Measurements from ENCODE around the gene MRPL4.
"Not testable (repeated sequence)": the region's sequence is repeated elsewhere in the genome, so short reads cannot be mapped to it uniquely, and the experiment has no call there.

The MRPL4 gene

DNA sequence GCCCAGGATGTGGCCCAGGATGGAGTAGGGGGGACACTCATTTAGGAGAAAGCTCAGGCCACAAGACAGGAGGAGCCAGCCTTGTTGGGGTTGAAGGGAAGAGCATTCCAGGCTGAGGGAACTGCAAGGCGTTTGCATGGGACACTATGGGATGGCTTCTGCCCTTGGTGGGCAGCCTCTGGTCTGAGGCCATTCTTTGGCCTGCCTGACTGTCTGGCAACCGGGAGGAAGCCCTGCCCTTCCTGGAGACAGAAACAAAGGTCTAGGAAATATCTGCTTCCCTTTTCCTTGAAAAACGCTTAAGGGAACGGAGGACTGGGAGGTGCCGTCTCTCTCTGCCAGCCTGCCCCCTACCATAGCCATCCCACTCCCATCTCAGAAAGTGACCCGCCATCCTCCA lies 16.1 kb downstream of the MRPL4 start:
- DNase-seq: no peak

DNA sequence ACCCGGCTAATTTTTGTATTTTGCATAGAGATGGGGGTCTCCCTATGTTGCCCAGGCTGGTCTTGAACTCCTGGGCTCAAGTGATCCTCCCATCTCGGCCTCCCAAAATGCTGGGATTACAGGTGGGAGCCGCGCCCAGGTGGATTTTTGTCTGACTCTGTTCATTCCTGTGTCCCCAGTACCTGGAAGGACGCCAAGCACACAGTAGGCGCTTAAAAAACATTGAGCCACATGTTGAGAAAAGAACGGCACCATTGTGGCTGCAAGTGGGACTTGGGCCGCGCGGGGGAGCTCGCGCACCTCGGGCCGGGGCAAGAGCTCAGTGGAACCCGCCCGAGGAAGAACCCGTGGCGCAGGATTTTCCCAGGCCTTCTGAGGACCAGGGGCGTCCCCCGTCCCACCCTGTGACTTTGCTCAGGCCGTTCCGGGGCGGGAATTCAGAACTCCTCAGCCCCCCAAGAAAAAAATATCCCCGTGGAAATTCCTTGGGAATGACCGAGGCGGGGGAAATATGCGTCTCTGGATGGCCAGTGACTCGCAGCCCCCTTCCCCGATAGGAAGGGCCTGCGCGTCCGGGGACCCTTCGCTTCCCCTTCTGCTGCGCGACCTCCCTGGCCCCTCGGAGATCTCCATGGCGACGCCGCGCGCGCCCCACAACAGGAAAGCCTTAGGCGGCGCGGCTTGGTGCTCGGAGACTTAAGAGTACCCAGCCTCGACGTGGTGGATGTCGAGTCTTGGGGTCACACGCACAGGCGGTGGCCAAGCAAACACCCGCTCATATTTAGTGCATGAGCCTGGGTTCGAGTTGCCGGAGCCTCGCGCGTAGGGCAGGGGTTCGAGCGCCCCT lies 17.5 kb downstream of the MRPL4 start:
- DNase-seq: peak; percentile 79

DNA sequence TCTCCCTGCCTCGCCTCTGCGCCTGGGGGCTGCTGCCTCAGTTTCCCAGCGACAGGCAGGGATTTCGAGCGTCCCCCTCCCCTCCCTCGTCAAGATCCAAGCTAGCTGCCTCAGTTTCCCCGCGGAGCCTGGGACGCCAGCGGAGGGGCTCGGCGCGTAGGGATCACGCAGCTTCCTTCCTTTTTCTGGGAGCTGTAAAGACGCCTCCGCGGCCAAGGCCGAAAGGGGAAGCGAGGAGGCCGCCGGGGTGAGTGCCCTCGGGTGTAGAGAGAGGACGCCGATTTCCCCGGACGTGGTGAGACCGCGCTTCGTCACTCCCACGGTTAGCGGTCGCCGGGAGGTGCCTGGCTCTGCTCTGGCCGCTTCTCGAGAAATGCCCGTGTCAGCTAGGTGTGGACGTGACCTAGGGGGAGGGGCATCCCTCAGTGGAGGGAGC lies 18.2 kb downstream of the MRPL4 start:
- no peak for DNase-seq

DNA sequence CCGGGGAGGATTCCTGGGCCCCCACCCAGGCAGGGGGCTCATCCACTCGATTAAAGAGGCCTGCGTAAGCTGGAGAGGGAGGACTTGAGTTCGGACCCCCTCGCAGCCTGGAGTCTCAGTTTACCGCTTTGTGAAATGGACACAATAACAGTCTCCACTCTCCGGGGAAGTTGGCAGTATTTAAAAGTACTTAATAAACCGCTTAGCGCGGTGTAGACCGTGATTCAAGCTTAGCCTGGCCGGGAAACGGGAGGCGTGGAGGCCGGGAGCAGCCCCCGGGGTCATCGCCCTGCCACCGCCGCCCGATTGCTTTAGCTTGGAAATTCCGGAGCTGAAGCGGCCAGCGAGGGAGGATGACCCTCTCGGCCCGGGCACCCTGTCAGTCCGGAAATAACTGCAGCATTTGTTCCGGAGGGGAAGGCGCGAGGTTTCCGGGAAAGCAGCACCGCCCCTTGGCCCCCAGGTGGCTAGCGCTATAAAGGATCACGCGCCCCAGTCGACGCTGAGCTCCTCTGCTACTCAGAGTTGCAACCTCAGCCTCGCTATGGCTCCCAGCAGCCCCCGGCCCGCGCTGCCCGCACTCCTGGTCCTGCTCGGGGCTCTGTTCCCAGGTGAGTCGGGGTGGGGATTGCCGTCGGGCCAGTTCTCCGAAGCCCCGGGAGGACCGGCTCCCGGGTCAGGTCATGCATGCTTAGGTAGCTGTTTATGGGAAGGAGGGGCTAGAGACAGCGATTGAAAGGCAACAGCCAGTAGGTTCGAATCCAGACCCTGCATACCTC lies 18.8 kb downstream of the MRPL4 start, which contains the start of gene ICAM1:
ICAM1 (plus strand) TSS at position 505 of the 779 bp plus-strand sequence; CDS start at position 545, 40 bp downstream.
- DNase-seq: peak; percentile 53

DNA sequence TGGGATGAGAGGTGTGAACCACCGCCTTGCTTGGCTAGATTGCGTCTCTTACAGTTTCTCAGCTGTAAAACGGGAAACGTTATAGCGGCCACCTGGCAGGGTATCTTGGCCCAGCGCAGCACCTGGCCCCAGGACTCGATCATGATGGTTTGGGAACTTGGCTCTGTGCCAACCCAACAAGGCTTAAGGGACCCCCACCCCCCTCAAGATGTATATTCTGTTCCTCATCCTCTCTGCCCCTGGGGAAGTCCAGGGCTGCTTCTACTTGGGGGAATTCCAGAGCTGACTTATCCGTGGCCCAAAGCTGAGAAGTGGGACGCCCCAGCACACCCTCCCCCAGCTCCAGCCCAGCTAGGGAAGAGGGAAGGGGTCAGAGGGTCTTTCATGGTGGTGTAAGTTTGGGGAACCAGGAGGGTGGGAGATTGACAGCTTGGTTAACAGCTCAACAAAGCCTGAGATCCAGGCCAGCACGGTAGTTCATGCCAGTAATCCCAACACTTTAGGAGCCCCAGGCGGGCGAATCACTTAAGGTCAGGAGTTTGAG lies 19.6 kb downstream of the MRPL4 start:
- no peak for DNase-seq

DNA sequence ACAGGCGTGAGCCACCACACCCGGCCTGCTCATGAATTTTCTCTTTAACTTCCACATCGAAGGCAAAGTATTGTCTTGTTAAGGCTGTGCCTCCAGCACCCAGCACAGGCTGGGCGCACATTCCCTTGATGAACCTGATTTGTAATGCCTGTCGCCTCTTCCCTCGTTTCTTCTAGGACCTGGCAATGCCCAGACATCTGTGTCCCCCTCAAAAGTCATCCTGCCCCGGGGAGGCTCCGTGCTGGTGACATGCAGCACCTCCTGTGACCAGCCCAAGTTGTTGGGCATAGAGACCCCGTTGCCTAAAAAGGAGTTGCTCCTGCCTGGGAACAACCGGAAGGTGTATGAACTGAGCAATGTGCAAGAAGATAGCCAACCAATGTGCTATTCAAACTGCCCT lies 22.6 kb downstream of the MRPL4 start:
- no peak for DNase-seq

DNA sequence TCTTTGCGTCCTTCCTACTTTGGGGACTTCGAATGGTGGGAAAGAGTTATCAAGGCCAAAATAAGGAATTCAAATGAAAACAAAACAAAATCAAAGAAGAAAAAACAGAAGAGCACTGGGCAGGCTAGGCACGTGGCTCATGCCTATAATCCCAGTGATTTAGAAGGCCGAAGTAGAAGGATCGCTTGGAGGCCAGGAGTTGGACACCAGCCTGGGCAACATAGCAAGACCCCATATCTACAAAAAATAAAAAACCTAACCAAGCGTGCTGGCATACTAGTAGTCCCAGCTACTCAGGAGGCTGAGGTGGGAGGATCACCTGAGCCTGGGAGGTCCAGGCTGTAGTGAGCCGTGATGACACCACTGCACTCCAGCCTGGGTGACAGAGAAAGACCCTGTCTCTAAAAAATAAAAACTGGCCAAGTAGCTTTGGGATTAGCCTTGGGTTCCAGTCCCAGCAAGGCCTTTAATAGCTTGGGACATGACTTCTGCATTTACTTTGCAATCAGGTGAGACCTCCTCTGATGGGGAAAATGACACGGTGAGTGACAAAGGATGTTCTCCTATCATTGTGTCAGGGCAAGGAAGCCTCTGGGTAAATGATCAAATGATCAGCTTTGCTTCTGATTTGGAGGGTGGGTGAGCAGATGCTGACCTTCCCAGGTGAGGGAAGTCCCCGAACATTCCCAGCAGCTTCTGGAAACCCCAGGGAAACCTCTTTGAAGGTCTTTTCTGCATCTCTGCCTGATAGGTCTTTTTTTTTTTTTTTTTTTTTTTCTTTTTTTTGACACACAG lies 26.0 kb downstream of the MRPL4 start:
- no peak for DNase-seq

DNA sequence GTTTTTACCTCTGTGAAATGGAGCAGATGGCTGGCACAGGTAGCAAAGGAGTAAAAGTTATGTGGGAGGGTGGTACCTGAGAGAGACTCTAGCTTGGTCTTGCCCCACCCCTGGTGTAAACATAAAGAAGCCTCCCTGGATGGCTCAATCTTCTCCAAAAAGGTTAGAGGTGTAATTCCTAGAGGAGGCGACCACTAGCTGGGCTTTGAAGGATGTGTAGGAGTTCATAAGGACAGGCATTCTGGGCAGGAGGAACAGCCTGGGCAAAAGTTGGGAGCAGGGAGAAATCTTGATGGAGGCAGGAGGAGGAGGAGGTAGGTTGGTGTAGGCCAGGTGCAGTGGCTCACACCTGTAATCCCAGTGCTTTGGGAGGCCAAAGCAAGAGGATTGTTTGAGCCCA lies 26.9 kb downstream of the MRPL4 start:
- DNase-seq: no peak

DNA sequence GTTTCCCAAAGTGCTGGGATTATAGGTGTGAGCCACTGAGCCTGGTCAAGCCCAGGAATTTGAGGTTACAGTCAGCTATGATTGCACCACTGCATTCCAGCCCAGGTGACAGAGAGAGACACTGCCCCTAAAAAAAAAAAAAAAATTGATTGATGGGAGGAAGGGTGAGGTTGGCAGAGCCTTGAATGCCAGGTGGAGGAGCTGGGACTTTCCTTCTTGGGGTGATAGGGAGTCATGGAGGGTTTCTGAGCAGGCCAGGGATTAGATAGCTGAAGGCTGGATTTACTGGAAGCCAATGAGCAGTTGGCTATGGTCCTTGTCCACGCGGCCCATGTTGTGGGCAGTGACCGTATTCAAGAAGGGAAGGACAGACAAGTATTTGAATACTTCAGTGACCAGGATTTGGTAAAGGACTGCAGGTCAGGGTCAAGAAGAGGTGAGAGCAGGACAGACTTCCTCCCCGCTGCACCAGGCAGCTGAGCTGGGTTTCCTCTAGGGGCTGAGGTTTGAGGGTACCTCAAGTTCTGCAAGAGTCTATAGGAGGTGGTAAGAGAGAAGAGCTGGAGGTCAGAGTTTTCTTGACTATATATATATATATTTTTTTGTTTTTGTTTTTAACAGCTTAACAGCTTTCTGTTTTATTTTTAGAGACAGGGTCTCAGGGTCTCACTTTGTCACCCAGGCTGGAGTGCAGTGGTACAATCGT lies 27.9 kb downstream of the MRPL4 start:
- DNase-seq: no peak

DNA sequence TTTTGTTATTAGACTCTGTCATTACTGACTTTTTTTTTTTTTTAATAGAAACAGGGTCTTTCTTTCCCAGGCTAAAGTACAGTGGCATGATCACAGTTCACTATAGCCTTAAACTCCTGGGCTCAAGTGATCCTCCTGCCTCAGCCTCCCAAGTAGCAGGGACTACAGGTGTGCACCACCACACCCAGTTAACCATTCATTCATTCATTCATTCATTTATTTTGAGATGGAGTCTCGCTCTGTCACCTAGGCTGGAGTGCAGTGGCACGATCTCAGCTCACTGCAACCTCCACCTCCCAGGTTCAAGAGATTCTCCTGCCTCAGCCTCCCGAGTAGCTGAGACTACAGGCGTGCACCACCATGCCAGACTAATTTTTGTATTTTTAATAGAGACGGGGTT lies 30.0 kb downstream of the MRPL4 start:
- DNase-seq: not testable (repeated sequence)

DNA sequence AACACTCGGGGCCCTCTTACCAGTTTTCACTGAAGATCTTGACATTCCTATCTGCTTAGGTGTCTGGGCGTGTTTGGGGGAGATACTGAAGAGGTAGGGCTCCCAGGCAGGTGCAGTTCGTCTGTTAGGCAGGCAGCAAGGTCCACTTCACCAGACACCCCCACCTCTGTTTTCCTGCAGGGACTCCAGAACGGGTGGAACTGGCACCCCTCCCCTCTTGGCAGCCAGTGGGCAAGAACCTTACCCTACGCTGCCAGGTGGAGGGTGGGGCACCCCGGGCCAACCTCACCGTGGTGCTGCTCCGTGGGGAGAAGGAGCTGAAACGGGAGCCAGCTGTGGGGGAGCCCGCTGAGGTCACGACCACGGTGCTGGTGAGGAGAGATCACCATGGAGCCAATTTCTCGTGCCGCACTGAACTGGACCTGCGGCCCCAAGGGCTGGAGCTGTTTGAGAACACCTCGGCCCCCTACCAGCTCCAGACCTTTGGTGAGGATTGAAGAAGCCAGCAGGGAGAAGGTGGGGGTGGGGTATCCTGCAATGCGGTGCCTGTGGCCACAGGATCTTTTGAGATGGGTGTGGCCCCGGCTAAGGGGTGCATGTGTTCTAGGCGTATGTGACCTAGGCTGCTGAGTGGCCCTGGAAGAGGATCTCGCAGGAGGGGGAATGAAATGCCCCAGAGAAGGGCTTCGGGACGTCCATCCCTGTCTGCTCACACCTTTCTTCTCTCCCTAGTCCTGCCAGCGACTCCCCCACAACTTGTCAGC lies 31.5 kb downstream of the MRPL4 start:
- no peak for DNase-seq

DNA sequence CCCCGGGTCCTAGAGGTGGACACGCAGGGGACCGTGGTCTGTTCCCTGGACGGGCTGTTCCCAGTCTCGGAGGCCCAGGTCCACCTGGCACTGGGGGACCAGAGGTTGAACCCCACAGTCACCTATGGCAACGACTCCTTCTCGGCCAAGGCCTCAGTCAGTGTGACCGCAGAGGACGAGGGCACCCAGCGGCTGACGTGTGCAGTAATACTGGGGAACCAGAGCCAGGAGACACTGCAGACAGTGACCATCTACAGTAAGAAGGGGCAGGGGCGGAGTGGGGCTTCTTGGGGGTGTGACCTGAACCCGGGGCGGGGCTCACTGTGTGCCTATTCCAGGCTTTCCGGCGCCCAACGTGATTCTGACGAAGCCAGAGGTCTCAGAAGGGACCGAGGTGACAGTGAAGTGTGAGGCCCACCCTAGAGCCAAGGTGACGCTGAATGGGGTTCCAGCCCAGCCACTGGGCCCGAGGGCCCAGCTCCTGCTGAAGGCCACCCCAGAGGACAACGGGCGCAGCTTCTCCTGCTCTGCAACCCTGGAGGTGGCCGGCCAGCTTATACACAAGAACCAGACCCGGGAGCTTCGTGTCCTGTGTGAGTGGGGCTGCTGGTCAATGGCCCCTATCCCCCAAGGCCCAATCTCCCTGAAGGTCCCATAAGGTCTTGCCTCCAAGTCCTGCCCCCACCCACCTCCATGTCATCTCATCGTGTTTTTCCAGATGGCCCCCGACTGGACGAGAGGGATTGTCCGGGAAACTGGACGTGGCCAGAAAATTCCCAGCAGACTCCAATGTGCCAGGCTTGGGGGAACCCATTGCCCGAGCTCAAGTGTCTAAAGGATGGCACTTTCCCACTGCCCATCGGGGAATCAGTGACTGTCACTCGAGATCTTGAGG lies 32.3 kb downstream of the MRPL4 start:
- DNase-seq: no peak

DNA sequence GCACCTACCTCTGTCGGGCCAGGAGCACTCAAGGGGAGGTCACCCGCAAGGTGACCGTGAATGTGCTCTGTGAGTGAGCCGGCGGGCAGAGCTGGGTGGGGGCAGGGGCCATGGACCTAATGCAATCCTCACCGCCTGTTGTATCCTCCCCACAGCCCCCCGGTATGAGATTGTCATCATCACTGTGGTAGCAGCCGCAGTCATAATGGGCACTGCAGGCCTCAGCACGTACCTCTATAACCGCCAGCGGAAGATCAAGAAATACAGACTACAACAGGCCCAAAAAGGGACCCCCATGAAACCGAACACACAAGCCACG lies 32.9 kb downstream of the MRPL4 start:
- no peak for DNase-seq

DNA sequence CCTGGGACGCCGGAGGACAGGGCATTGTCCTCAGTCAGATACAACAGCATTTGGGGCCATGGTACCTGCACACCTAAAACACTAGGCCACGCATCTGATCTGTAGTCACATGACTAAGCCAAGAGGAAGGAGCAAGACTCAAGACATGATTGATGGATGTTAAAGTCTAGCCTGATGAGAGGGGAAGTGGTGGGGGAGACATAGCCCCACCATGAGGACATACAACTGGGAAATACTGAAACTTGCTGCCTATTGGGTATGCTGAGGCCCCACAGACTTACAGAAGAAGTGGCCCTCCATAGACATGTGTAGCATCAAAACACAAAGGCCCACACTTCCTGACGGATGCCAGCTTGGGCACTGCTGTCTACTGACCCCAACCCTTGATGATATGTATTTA lies 33.4 kb downstream of the MRPL4 start:
- DNase-seq: no peak

DNA sequence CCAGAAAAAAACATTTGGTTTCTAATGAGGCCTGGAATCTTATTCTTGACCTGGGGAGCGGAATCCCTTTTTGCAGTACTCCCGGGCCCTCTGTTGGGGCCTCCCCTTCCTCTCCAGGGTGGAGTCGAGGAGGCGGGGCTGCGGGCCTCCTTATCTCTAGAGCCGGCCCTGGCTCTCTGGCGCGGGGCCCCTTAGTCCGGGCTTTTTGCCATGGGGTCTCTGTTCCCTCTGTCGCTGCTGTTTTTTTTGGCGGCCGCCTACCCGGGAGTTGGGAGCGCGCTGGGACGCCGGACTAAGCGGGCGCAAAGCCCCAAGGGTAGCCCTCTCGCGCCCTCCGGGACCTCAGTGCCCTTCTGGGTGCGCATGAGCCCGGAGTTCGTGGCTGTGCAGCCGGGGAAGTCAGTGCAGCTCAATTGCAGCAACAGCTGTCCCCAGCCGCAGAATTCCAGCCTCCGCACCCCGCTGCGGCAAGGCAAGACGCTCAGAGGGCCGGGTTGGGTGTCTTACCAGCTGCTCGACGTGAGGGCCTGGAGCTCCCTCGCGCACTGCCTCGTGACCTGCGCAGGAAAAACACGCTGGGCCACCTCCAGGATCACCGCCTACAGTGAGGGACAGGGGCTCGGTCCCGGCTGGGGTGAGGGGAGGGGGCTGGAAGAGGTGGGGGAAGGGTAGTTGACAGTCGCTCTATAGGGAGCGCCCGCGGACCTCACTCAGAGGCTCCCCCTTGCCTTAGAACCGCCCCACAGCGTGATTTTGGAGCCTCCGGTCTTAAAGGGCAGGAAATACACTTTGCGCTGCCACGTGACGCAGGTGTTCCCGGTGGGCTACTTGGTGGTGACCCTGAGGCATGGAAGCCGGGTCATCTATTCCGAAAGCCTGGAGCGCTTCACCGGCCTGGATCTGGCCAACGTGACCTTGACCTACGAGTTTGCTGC lies 35.1 kb downstream of the MRPL4 start, which contains the start of gene ICAM4:
ICAM4 (plus strand) TSS at position 153 of the 935 bp plus-strand sequence; CDS start at position 211, 58 bp downstream.
- no peak for DNase-seq

DNA sequence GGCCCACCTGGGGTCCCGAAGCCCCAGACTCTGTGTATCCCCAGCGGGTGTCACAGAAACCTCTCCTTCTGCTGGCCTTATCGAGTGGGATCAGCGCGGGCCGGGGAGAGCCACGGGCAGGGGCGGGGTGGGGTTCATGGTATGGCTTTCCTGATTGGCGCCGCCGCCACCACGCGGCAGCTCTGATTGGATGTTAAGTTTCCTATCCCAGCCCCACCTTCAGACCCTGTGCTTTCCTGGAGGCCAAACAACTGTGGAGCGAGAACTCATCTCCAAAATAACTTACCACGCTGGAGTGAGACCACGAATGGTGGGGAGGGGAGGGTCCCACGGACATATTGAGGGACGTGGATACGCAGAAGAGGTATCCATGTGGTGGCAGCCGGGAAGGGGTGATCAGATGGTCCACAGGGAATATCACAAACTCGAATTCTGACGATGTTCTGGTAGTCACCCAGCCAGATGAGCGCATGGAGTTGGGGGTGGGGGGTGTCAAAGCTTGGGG lies 36.7 kb downstream of the MRPL4 start:
- no peak for DNase-seq

DNA sequence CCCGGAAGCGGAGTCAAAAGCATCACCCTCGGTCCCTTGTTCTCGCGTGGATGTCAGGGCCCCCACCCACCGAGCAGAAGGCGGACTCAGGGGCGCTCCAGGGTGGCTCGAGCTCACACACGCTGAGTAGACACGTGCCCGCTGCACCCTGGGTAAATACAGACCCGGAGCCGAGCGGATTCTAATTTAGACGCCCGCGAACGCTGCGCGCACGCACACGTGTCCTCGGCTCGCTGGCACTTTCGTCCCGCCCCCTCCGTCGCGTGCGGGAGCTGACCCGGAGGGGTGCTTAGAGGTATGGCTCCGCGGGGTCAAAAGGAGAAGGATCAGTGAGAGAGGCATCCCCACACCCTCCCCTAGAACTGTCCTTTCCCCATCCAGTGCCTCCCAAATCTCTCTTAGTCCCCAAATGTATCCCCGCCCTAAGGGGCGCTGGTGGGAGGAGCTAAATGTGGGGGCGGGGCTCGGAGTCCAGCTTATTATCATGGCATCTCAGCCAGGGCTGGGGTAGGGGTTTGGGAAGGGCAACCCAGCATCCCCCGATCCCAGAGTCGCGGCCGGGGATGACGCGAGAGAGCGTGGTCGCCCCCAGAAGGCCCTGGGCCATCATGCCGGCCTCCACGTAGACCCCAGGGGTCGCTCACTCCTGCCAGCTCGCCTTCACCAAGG lies 37.3 kb downstream of the MRPL4 start:
- DNase-seq: peak; percentile 39

DNA sequence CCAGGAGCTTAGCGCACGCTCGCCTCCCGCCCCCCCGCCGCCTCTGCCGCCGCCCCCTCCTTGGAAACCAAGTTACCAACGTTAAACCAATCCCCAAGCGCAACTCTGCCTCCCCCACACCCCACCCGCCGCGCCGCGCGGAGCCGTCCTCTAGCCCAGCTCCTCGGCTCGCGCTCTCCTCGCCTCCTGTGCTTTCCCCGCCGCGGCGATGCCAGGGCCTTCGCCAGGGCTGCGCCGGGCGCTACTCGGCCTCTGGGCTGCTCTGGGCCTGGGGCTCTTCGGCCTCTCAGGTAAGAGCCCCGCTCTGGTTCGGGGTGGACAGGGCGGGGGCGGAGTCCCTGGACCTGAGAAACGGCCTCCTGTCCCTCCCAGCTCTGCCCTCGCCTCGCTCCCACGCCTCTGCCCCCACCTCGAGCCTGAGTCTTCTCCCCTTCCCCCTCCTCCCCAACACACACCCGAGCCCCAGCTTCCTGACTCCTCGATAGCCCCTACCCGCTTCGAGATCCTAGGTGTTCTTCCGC lies 37.9 kb downstream of the MRPL4 start, which contains the start of gene ICAM5:
ICAM5 (plus strand) TSS at position 117 of the 521 bp plus-strand sequence; CDS start at position 209, 92 bp downstream.
- no peak for DNase-seq
